Astrocyte (in vitro differentiated cells and primary cell): ENCODE results near the gene PSMB1. TPM values are rescaled to one million over a fixed set of nuclear protein-coding genes. Genes with fewer than 3 reads are reported as not detected.
A peak's percentile ranks its signal among the peaks of the same experiment; 100 is the strongest.
"Not testable (repeated sequence)": the region's sequence is repeated elsewhere in the genome, so short reads cannot be mapped to it uniquely, and the experiment has no call there.

ENCODE experiments used
- DNase-seq: peaks from one replicate; pipeline ENCODE4 v3.0.0-alpha.2; 2010; ENCODE audit warnings: low read depth
- FAIRE-seq: peaks from 2 replicates; lab custom pipeline; 2011; peaks lifted over from hg19 to GRCh38; lab: Jason Lieb, UNC
- H2AFZ ChIP-seq: 2 replicates; pipeline ENCODE4 v1.6.0; 2012; ENCODE audit warnings: low read depth, low read length, inconsistent platforms
- H3K27ac ChIP-seq: 2 replicates; pipeline ENCODE4 v1.5.1; 2011; ENCODE audit warnings: low read depth, low read length, inconsistent platforms
- H3K27me3 ChIP-seq: 2 replicates; pipeline ENCODE4 v1.6.0; 2011; ENCODE audit warnings: low read length, inconsistent platforms; ENCODE audit not compliant: insufficient read depth
- H3K36me3 ChIP-seq: 2 replicates; pipeline ENCODE4 v1.5.1; 2011; ENCODE audit warnings: low read length, inconsistent platforms; ENCODE audit not compliant: insufficient read depth
- H3K4me1 ChIP-seq: 2 replicates; pipeline ENCODE4 v1.5.1; 2011; ENCODE audit warnings: low read length, inconsistent platforms; ENCODE audit not compliant: insufficient read depth
- H3K4me2 ChIP-seq: 2 replicates; pipeline ENCODE4 v1.6.0; 2012; ENCODE audit warnings: low read length, inconsistent platforms
- H3K4me3 ChIP-seq: 2 replicates; pipeline ENCODE4 v1.5.1; 2011; ENCODE audit warnings: low read depth, mild to moderate bottlenecking, low read length, inconsistent platforms; ENCODE audit not compliant: insufficient read depth
- H3K79me2 ChIP-seq: 2 replicates; pipeline ENCODE4 v1.6.0; 2012; ENCODE audit warnings: mild to moderate bottlenecking, low read length, inconsistent platforms; ENCODE audit not compliant: insufficient read depth
- H3K9ac ChIP-seq: 2 replicates; pipeline ENCODE4 v1.6.0; 2012; ENCODE audit warnings: mild to moderate bottlenecking, low read length, inconsistent platforms
- H3K9me3 ChIP-seq: 2 replicates; pipeline ENCODE4 v1.5.1; 2012; ENCODE audit warnings: low read depth, mild to moderate bottlenecking, low read length, inconsistent platforms; ENCODE audit not compliant: insufficient read depth
- H4K20me1 ChIP-seq: 2 replicates; pipeline ENCODE4 v1.6.0; 2012; ENCODE audit warnings: low read length, inconsistent platforms; ENCODE audit not compliant: insufficient read depth
- H3K27ac Mint-ChIP-seq: one replicate; pipeline ENCODE4 v1.8.0; 2021; ENCODE audit warnings: mild to moderate bottlenecking, mixed read lengths; ENCODE audit not compliant: unreplicated experiment
- H3K27me3 Mint-ChIP-seq: one replicate; pipeline ENCODE4 v1.8.0; 2021; ENCODE audit warnings: low read depth, mixed read lengths; ENCODE audit not compliant: unreplicated experiment
- H3K36me3 Mint-ChIP-seq: one replicate; pipeline ENCODE4 v1.8.0; 2021; ENCODE audit warnings: low read depth, mixed read lengths; ENCODE audit not compliant: unreplicated experiment
- H3K4me1 Mint-ChIP-seq: one replicate; pipeline ENCODE4 v1.8.0; 2021; ENCODE audit warnings: low read depth, mixed read lengths; ENCODE audit not compliant: unreplicated experiment
- H3K4me3 Mint-ChIP-seq: one replicate; pipeline ENCODE4 v1.8.0; 2021; ENCODE audit warnings: mild to moderate bottlenecking, moderate library complexity, mixed read lengths; ENCODE audit not compliant: unreplicated experiment
- H3K9me3 Mint-ChIP-seq: one replicate; pipeline ENCODE4 v1.8.0; 2021; ENCODE audit warnings: mild to moderate bottlenecking, mixed read lengths; ENCODE audit not compliant: unreplicated experiment
- CTCF ChIP-seq: IDR thresholded peaks from 2 replicates; pipeline ENCODE4 v1.5.1; 2011; ENCODE audit warnings: low read depth, mild to moderate bottlenecking, inconsistent platforms, low read length, moderate library complexity; ENCODE audit not compliant: insufficient read depth
- EZH2 ChIP-seq: IDR thresholded peaks from 2 replicates; pipeline ENCODE4 v1.6.1; 2012; ENCODE audit warnings: mild to moderate bottlenecking, low read length, inconsistent platforms; ENCODE audit not compliant: insufficient read depth
- total RNA-seq: library from RNA; stranded (reverse); gene quantifications from 2 replicates; pipeline ENCODE4 v1.2.1, GENCODE V29; 2021

PSMB1 gene
- total RNA-seq, 1 donor from 2014 or later = 192 TPM

GRCh38 chr6:170532867-170533488, 20.1 kb downstream of the PSMB1 start:
- FAIRE-seq (no peak), DNase-seq (peak; percentile 6)
- Histone ChIP-seq H3K4me3 (no peak overlapping the region), H3K36me3 (peaks cover 42% of the 10 kb centered on the region), H3K4me1 (no peaks in the 10 kb centered on the region), H3K9ac (no peak overlapping the region), H4K20me1 (peaks cover 29% of the 10 kb centered on the region), H3K9me3 (no peaks in the 10 kb centered on the region), H3K27ac (no peak overlapping the region), H2AFZ (no peak overlapping the region), H3K79me2 (peaks cover 10% of the 10 kb centered on the region), H3K4me2 (no peak overlapping the region), H3K27me3 (no peaks in the 10 kb centered on the region)
- H3K9me3 Mint-ChIP-seq = no peaks in the 10 kb centered on the region
- H3K4me3 Mint-ChIP-seq = no peak overlapping the region
- no peaks in the 10 kb centered on the region for H3K27me3 Mint-ChIP-seq
- H3K27ac Mint-ChIP-seq = no peak overlapping the region
- peaks cover 9% of the 10 kb centered on the region for H3K36me3 Mint-ChIP-seq
- TF ChIP-seq EZH2 (no peak), CTCF (no peak)
- H3K4me1 Mint-ChIP-seq = peaks cover 9% of the 10 kb centered on the region

- FAIRE-seq = no peak
- Histone ChIP-seq H3K4me1 (no peaks in the 10 kb centered on the region), H3K4me3 (no peak overlapping the region), H3K27me3 (no peaks in the 10 kb centered on the region), H3K4me2 (no peak overlapping the region), H3K27ac (no peak overlapping the region), H2AFZ (no peak overlapping the region), H3K36me3 (peaks cover 14% of the 10 kb centered on the region), H3K9ac (no peak overlapping the region), H3K9me3 (no peaks in the 10 kb centered on the region), H4K20me1 (peaks cover 5% of the 10 kb centered on the region), H3K79me2 (no peaks in the 10 kb centered on the region)
- DNase-seq = peak; percentile 50
- H3K36me3 Mint-ChIP-seq = peaks cover 5% of the 10 kb centered on the region
- H3K4me3 Mint-ChIP-seq = peak overlapping the region; percentile 20
- TF ChIP-seq EZH2 (no peak), CTCF (peak; percentile 94)
- H3K9me3 Mint-ChIP-seq = no peaks in the 10 kb centered on the region
- peak overlapping the region; percentile 55 for H3K27ac Mint-ChIP-seq
- no peaks in the 10 kb centered on the region for H3K27me3 Mint-ChIP-seq
- peaks cover 9% of the 10 kb centered on the region for H3K4me1 Mint-ChIP-seq
Measured at GRCh38 chr6:170529839-170530469, 23.2 kb downstream of the PSMB1 start.

- not testable (repeated sequence) for H3K4me2 ChIP-seq, H3K79me2 ChIP-seq, H3K36me3 ChIP-seq, H3K4me1 ChIP-seq, H3K9ac ChIP-seq, H3K36me3 Mint-ChIP-seq, H3K27me3 ChIP-seq, FAIRE-seq, H2AFZ ChIP-seq, H3K27ac ChIP-seq, H3K27me3 Mint-ChIP-seq, H3K4me3 ChIP-seq, H3K9me3 ChIP-seq, H3K4me3 Mint-ChIP-seq, H3K9me3 Mint-ChIP-seq, H3K27ac Mint-ChIP-seq, H4K20me1 ChIP-seq, DNase-seq
- H3K4me1 Mint-ChIP-seq = peaks cover 17% of the 10 kb centered on the region
Measured at GRCh38 chr6:170527995-170528394, 25.1 kb downstream of the PSMB1 start.
